H1 (cell line): ENCODE measurements around the gene LPIN2.

Experiments used
- CBX5 ChIP-seq: fragments of 300-800, 300-1000 bp; sonication (generic); IDR thresholded peaks from 2 replicates; pipeline ENCODE4 v1.7.1; 2016; ENCODE audit warnings: antibody characterized with exemption, low read length, low read depth
- CTCF ChIP-seq, 3 experiments: IDR thresholded peaks; 1 replicate in 2 of 3; 2 replicates in 1 of 3; pipeline versions ENCODE4 v1.5.1 to v1.6.1; 2011; ENCODE audit warnings: low read length in 3 of 3, mild to moderate bottlenecking in 3 of 3, inconsistent platforms in 2 of 3, low read depth in 1 of 3, moderate library complexity in 1 of 3; ENCODE audit not compliant: insufficient read depth in 1 of 3; ENCODE audit errors: control extremely low read depth in 1 of 3
- EGR1 ChIP-seq: IDR thresholded peaks from 2 replicates; pipeline ENCODE4 v1.6.1; 2011; ENCODE audit warnings: low read depth, low read length, borderline replicate concordance
- RXRA ChIP-seq: IDR thresholded peaks from 2 replicates; pipeline ENCODE4 v1.6.1; 2011; ENCODE audit warnings: low read depth, mild to moderate bottlenecking, low read length, moderate library complexity; ENCODE audit not compliant: insufficient read depth

GRCh38 chr18:2978661-2979106 lies 34.3 kb downstream of the LPIN2 start:
- TF ChIP-seq CBX5 = no peak
- no peak for TF ChIP-seq CTCF (IDR thresholded peaks at IDR 0.05; ENCODE audit: control extremely low read depth in 1 of 3, insufficient read depth in 1 of 3, low read depth in 1 of 3, low read length in 3 of 3)
- no peak for TF ChIP-seq EGR1
- no peak for TF ChIP-seq RXRA
